Measurements from ENCODE around the gene SRC. TPM values are rescaled to one million over a fixed set of nuclear protein-coding genes. Genes with fewer than 3 reads are reported as not detected.

SRC gene
- polyA plus RNA-seq, 1 of the 3 experiments (the other 2 are of a cell fraction): 23.8 TPM

DNA sequence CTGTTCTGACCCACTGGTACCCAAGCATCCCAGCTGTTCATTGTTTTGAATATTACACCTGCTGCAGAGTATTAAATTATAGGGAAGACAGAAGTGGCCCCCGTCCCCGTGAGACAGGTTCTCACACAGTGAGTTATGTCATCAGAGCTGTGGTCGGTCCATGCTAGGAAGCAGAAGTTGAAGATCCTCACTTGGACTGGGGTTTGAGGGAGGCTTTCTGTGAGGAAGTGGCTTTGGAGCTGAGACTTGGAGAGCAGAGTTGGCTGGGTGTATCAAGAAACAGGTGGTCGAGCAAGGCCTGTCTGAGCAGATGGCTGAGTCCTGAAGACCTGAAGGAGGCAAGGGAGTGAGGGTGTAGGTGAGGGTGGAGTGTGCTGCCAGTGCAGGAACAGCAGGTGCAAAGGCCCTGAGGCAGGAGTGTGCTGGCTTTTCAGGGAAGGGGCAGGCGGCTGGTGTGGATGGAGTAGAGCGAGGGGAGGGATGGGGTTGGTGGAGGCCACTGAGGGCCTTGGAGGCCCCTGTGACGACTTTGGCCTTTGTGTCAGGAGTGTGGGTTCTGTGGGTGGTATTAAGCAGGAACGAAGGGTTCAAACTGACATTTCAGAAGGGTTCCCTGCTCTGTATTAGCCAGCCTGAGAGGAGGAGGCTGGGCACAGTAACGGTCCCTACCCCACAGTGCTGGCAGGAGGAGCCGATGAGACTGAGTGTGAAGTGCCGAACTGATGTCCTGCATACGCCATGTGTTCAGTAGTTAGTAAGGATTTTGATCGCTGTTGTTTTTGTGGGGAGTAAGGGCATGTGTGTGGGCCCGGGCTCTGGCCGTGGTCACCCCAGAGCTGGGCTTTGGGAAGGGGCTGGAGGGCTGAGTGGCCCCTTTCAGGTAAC, 11.8 kb downstream of the SRC start:
- no peak overlapping the region for H3K4me3 ChIP-seq (ENCODE audit: low read depth in 2 of 2, low read length in 1 of 2)
- no peak overlapping the region for H2AFZ ChIP-seq (ENCODE audit: low read depth)
- no peak overlapping the region for H3K4me2 ChIP-seq
- peaks cover 86% of the 10 kb centered on the region for H4K20me1 ChIP-seq (ENCODE audit: insufficient read depth)
- peaks cover 80% of the 10 kb centered on the region for H3K79me2 ChIP-seq (ENCODE audit: insufficient read depth)
- H3K27ac ChIP-seq (ENCODE audit: low read depth in 2 of 2, low read length in 1 of 2): peak overlapping the region in 1 of 2 experiments; percentile 90; a peak in 2 of 4 replicates
- H3K9me3 ChIP-seq: no peaks in the 10 kb centered on the region
- H3K4me1 ChIP-seq (ENCODE audit: control insufficient read depth in 1 of 2, insufficient read depth in 2 of 2, low read depth in 1 of 2, low read length in 1 of 2): peaks cover 0 to 61% of the 10 kb centered on the region in 2 experiments; a peak in 2 of 4 replicates
- 84% methylated on average over 15 of the region's 15 CpGs for WGBS (ENCODE audit: low lambda C conversion rate)
- no peaks in the 10 kb centered on the region for H3K27me3 ChIP-seq (ENCODE audit: insufficient read depth)
- H3F3A ChIP-seq (replicated peaks; ENCODE audit: insufficient read depth): no peaks in the 10 kb centered on the region
- TF ChIP-seq RAD21 (IDR thresholded peaks at IDR 0.05; ENCODE audit: low read length) (no peak), SIN3A (IDR thresholded peaks at IDR 0.05; ENCODE audit: borderline replicate concordance, low read depth, low read length) (no peak), FOXM1 (IDR thresholded peaks at IDR 0.05; ENCODE audit: low read depth) (no peak), RXRA (IDR thresholded peaks at IDR 0.05; ENCODE audit: borderline replicate concordance, low read depth) (no peak)
- TF ChIP-seq, protein P1, sequence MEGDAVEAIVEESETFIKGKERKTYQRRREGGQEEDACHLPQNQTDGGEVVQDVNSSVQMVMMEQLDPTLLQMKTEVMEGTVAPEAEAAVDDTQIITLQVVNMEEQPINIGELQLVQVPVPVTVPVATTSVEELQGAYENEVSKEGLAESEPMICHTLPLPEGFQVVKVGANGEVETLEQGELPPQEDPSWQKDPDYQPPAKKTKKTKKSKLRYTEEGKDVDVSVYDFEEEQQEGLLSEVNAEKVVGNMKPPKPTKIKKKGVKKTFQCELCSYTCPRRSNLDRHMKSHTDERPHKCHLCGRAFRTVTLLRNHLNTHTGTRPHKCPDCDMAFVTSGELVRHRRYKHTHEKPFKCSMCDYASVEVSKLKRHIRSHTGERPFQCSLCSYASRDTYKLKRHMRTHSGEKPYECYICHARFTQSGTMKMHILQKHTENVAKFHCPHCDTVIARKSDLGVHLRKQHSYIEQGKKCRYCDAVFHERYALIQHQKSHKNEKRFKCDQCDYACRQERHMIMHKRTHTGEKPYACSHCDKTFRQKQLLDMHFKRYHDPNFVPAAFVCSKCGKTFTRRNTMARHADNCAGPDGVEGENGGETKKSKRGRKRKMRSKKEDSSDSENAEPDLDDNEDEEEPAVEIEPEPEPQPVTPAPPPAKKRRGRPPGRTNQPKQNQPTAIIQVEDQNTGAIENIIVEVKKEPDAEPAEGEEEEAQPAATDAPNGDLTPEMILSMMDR (IDR thresholded peaks at IDR 0.05): no peak
- POLR2A ChIA-PET: interaction anchor here (1.5 kb wide), 1 partner anchor 10 kb away, joined by 6 read pairs; no protein-coding TSS in a partner anchor
- no peaks in the 10 kb centered on the region for H3K9me2 ChIP-seq
- peak; percentile 12 for DNase-seq
- peaks cover 0 to 13% of the 10 kb centered on the region in 2 experiments for H3K36me3 ChIP-seq (replicated peaks in 1 of 2; ENCODE audit: control insufficient read depth in 1 of 2, insufficient read depth in 2 of 2, low read length in 1 of 2)
- CTCF ChIA-PET: interaction anchor here (0.7 to 3.3 kb wide), 6 partner anchors 8 to 168 kb away, joined by 3 to 16 read pairs (median 3); no protein-coding TSS in a partner anchor
- H3K9ac ChIP-seq: no peak overlapping the region

DNA sequence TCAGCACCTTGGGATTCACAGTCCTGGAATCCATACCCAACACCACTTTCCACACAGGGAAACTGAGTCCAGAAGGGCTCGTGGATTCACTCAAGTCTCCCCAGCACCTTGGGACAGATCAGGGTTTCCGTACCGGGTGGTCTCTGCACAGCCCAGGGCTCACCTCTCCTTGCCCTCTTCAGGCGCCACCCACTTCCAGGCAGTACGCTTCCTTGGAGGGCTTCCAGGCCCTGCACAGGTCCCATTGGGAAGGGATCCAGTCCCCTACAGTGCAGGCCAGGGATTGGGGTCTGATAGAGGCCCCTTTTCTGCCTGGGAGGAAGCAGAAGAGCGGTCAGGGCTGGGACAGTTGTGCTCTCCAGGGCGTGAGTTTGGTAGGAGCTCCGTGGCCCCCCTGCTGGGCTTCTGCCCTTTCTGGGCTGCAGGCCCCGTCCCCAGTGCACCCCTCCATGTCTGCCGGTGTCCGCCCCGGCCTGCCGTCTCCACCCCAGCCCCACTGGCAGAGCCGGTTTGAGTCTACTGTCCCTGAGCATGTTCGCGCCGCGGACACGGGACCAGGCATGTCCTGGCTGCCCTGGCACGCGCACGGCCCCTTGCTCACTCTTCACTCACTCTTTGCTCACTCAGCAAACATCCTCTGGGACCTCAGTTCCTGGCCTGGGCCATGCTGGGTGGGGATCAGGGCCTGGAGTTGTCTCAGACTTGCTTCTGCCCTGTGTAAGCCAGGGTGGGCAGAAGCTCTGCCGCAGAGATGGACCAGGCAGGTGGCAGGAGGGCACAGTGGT, 12.6 kb downstream of the SRC start:
- POLR2A ChIA-PET: interaction anchor here (0.8 kb wide), 1 partner anchor 27 kb away, joined by 4 read pairs; no protein-coding TSS in a partner anchor
- Histone ChIP-seq H3K27me3 (ENCODE audit: insufficient read depth) (no peaks in the 10 kb centered on the region), H3F3A (replicated peaks; ENCODE audit: insufficient read depth) (no peaks in the 10 kb centered on the region), H3K9me3 (no peaks in the 10 kb centered on the region), H2AFZ (ENCODE audit: low read depth) (no peak overlapping the region), H3K4me1 (ENCODE audit: control insufficient read depth in 1 of 2, insufficient read depth in 2 of 2, low read depth in 1 of 2, low read length in 1 of 2) (peaks cover 0 to 53% of the 10 kb centered on the region in 2 experiments; a peak in 2 of 4 replicates), H3K36me3 (replicated peaks in 1 of 2; ENCODE audit: control insufficient read depth in 1 of 2, insufficient read depth in 2 of 2, low read length in 1 of 2) (peaks cover 0 to 6% of the 10 kb centered on the region in 2 experiments), H3K4me3 (ENCODE audit: low read depth in 2 of 2, low read length in 1 of 2) (no peak overlapping the region), H3K79me2 (ENCODE audit: insufficient read depth) (peaks cover 71% of the 10 kb centered on the region), H3K27ac (ENCODE audit: low read depth in 2 of 2, low read length in 1 of 2) (peak overlapping the region in 1 of 2 experiments; percentile 65; a peak in 1 of 4 replicates), H3K9me2 (no peaks in the 10 kb centered on the region), H3K4me2 (no peak overlapping the region), H4K20me1 (ENCODE audit: insufficient read depth) (peaks cover 87% of the 10 kb centered on the region), H3K9ac (no peak overlapping the region)
- 88% methylated on average over 17 of the region's 23 CpGs for WGBS (ENCODE audit: low lambda C conversion rate)
- TF ChIP-seq NFIC (IDR thresholded peaks at IDR 0.05; ENCODE audit: borderline replicate concordance): no peak
- TF ChIP-seq RXRA (IDR thresholded peaks at IDR 0.05; ENCODE audit: borderline replicate concordance, low read depth): no peak
- CTCF ChIA-PET: interaction anchor here (1.0 to 2.5 kb wide), 4 partner anchors 8 to 169 kb away, joined by 3 to 8 read pairs (median 3); no protein-coding TSS in a partner anchor
- peak; percentile 19 for DNase-seq

All from SK-N-SH (cell line).